ENCODE data around the gene DNAI2. TPM values are rescaled to one million over a fixed set of nuclear protein-coding genes. Genes with fewer than 3 reads are reported as not detected.
"Not testable (repeated sequence)": the region's sequence is repeated elsewhere in the genome, so short reads cannot be mapped to it uniquely, and the experiment has no call there.

The DNAI2 gene
- total RNA-seq, 1 experiment from 2014 or later: 0.26 TPM

DNA sequence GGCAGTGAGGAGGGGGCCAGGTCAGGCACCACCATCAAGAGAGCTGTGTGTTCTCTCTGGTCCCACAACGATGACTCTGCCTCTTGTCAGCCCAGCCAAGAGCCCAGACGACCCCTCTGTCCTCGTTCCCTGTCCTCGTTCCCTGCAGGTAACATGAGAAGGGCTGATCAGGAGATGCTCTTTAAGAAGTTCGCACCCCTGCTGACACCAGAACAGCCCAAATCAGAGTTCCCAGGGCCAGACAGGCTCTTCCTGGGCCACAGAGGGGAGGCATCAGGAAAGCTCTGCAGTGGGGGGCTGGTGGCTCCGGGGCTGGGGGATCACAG, 13.5 kb upstream of the DNAI2 start (continued):
- TF ChIP-seq, protein P1, sequence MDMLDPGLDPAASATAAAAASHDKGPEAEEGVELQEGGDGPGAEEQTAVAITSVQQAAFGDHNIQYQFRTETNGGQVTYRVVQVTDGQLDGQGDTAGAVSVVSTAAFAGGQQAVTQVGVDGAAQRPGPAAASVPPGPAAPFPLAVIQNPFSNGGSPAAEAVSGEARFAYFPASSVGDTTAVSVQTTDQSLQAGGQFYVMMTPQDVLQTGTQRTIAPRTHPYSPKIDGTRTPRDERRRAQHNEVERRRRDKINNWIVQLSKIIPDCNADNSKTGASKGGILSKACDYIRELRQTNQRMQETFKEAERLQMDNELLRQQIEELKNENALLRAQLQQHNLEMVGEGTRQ (CRISPR knock-in tag; IDR thresholded peaks at IDR 0.05): no peak
- TF ChIP-seq NR3C1 (CRISPR knock-in tag; conservative IDR thresholded peaks at IDR 0.05; ENCODE audit: low read depth): no peak
- no peak for TF ChIP-seq NR2C2 (CRISPR knock-in tag; IDR thresholded peaks at IDR 0.05)
- TF ChIP-seq, protein P2, sequence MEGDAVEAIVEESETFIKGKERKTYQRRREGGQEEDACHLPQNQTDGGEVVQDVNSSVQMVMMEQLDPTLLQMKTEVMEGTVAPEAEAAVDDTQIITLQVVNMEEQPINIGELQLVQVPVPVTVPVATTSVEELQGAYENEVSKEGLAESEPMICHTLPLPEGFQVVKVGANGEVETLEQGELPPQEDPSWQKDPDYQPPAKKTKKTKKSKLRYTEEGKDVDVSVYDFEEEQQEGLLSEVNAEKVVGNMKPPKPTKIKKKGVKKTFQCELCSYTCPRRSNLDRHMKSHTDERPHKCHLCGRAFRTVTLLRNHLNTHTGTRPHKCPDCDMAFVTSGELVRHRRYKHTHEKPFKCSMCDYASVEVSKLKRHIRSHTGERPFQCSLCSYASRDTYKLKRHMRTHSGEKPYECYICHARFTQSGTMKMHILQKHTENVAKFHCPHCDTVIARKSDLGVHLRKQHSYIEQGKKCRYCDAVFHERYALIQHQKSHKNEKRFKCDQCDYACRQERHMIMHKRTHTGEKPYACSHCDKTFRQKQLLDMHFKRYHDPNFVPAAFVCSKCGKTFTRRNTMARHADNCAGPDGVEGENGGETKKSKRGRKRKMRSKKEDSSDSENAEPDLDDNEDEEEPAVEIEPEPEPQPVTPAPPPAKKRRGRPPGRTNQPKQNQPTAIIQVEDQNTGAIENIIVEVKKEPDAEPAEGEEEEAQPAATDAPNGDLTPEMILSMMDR (IDR thresholded peaks at IDR 0.05): no peak

- Mint-ChIP-seq H3K9me3 (peaks cover 9% of the 10 kb centered on the region), H3K36me3 (no peaks in the 10 kb centered on the region), H3K4me1 (peaks cover 18% of the 10 kb centered on the region), H3K27ac (no peak overlapping the region), H3K4me3 (no peak overlapping the region), H3K27me3 (ENCODE audit: low read depth) (peaks cover 1% of the 10 kb centered on the region)
- DNase-seq (ENCODE audit: low spot score) (no peak), ATAC-seq (no peak)
- ChIA-PET POLR2A (no interaction called here), CTCF (interaction anchor here (1.3 to 3.9 kb wide), 2 partner anchors 34 to 49 kb away, joined by 5 to 21 read pairs; partner anchors contain the start of gene TTYH2)
- no peak for TF ChIP-seq KAT7 (CRISPR knock-in tag; IDR thresholded peaks at IDR 0.05; ENCODE audit: borderline replicate concordance)
- TF ChIP-seq, protein P3, sequence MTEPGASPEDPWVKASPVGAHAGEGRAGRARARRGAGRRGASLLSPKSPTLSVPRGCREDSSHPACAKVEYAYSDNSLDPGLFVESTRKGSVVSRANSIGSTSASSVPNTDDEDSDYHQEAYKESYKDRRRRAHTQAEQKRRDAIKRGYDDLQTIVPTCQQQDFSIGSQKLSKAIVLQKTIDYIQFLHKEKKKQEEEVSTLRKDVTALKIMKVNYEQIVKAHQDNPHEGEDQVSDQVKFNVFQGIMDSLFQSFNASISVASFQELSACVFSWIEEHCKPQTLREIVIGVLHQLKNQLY (CRISPR knock-in tag; IDR thresholded peaks at IDR 0.05): no peak
- TF ChIP-seq, protein P4, sequence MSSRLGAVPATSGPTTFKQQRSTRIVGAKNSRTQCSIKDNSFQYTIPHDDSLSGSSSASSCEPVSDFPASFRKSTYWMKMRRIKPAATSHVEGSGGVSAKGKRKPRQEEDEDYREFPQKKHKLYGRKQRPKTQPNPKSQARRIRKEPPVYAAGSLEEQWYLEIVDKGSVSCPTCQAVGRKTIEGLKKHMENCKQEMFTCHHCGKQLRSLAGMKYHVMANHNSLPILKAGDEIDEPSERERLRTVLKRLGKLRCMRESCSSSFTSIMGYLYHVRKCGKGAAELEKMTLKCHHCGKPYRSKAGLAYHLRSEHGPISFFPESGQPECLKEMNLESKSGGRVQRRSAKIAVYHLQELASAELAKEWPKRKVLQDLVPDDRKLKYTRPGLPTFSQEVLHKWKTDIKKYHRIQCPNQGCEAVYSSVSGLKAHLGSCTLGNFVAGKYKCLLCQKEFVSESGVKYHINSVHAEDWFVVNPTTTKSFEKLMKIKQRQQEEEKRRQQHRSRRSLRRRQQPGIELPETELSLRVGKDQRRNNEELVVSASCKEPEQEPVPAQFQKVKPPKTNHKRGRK (CRISPR knock-in tag; IDR thresholded peaks at IDR 0.05; ENCODE audit: borderline replicate concordance): no peak
- TF ChIP-seq, protein P2 (IDR thresholded peaks at IDR 0.05): no peak
- TF ChIP-seq ESRRA (CRISPR knock-in tag; IDR thresholded peaks at IDR 0.05; ENCODE audit: borderline replicate concordance): no peak
- TF ChIP-seq CREB1 (CRISPR knock-in tag; IDR thresholded peaks at IDR 0.05): no peak
- no peak for TF ChIP-seq ATF3 (CRISPR knock-in tag; conservative IDR thresholded peaks at IDR 0.05)
- TF ChIP-seq ZBTB21 (CRISPR knock-in tag; IDR thresholded peaks at IDR 0.05; ENCODE audit: borderline replicate concordance): no peak
- TF ChIP-seq, protein P1 (CRISPR knock-in tag; IDR thresholded peaks at IDR 0.05): no peak
- no peak for TF ChIP-seq GABPB1 (CRISPR knock-in tag; IDR thresholded peaks at IDR 0.05)
- TF ChIP-seq FOXP4 (CRISPR knock-in tag; IDR thresholded peaks at IDR 0.05): no peak
- TF ChIP-seq ZNF219 (CRISPR knock-in tag; IDR thresholded peaks at IDR 0.05; ENCODE audit: borderline replicate concordance): no peak
- no peak for TF ChIP-seq ZNF416 (CRISPR knock-in tag; IDR thresholded peaks at IDR 0.05)
- TF ChIP-seq, protein P5, sequence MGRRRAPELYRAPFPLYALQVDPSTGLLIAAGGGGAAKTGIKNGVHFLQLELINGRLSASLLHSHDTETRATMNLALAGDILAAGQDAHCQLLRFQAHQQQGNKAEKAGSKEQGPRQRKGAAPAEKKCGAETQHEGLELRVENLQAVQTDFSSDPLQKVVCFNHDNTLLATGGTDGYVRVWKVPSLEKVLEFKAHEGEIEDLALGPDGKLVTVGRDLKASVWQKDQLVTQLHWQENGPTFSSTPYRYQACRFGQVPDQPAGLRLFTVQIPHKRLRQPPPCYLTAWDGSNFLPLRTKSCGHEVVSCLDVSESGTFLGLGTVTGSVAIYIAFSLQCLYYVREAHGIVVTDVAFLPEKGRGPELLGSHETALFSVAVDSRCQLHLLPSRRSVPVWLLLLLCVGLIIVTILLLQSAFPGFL (CRISPR knock-in tag; IDR thresholded peaks at IDR 0.05; ENCODE audit: borderline replicate concordance): no peak
- TF ChIP-seq ETV6 (CRISPR knock-in tag; IDR thresholded peaks at IDR 0.05): no peak
- TF ChIP-seq ZMAT4 (CRISPR knock-in tag; IDR thresholded peaks at IDR 0.05): no peak
- TF ChIP-seq E2F4 (CRISPR knock-in tag; IDR thresholded peaks at IDR 0.05; ENCODE audit: borderline replicate concordance, low read depth): no peak
- no peak for TF ChIP-seq EMX1 (CRISPR knock-in tag; IDR thresholded peaks at IDR 0.05)
Measured at GRCh38 chr17:74262601-74263000, 11.4 kb upstream of the DNAI2 start.

DNA sequence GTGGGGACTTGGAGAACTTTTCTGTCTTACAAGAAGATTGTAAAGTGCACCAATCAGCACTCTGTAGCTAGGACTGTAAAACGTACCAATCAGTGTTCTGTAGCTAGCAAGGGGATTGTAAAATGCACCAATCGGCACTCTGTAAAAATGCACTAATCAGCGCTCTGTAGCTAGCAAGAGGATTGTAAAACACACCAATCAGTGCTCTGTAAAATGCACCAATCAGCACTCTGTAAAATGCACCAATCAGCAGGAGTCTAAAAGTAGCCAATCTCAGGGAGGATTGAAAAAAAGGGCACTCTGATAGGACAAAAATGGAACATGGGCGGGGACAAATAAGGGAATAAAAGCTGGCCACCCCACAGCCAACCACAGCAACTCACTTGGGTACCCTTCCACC, 7.0 kb upstream of the DNAI2 start:
- POLR2A ChIA-PET; H3K4me3 Mint-ChIP-seq; H3K4me1 Mint-ChIP-seq; DNase-seq (ENCODE audit: low spot score); ATAC-seq; H3K27me3 Mint-ChIP-seq (ENCODE audit: low read depth); H3K9me3 Mint-ChIP-seq; H3K27ac Mint-ChIP-seq; H3K36me3 Mint-ChIP-seq: not testable (repeated sequence)
- CTCF ChIA-PET: interaction anchor here (1.6 kb wide), 1 partner anchor 30 kb away, joined by 4 read pairs; no protein-coding TSS in a partner anchor

Measured in WTC11 (cell line).